Measurements from ENCODE around the gene HAUS7. TPM values are rescaled to one million over a fixed set of nuclear protein-coding genes. Genes with fewer than 3 reads are reported as not detected.

HAUS7 gene
- total RNA-seq, 1 experiment from 2014 or later, result 28.9 TPM

DNA sequence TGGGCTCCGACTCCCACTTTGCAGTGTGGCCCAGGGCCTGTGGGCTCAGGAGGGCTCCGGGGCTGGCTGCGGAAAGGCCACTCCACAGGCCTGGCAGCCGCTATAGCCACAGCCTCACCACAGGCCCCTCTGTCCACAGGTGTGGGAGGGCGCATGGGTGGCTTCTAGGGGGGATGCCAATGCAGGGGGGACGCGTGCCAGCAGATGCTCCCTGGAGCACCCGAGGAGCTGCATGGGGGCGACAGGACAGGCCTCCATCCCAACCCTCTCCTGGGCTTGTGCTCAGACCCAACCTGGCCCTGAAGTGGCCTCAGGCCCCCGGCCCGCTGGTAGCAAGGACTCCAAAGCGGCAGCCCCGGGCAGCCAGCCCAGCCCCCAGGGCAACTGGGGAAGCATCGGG, 32.4 kb upstream of the HAUS7 start:
- Histone ChIP-seq H3K9me2 (ENCODE audit: insufficient read depth) (no peaks in the 10 kb centered on the region), H3K4me1 (ENCODE audit: control insufficient read depth in 1 of 2, insufficient read depth in 2 of 2, low read length in 2 of 2) (peaks cover 0 to 2% of the 10 kb centered on the region in 2 experiments; a peak in 1 of 4 replicates), H4K20me1 (ENCODE audit: insufficient read depth) (no peaks in the 10 kb centered on the region), H3K9ac (ENCODE audit: low read length) (no peak overlapping the region), H3K27me3 (ENCODE audit: insufficient read depth, low read length) (no peaks in the 10 kb centered on the region), H3K4me3 (replicated peaks in 1 of 2; ENCODE audit: low read depth in 1 of 2, low read length in 2 of 2) (no peak overlapping the region), H3K9me3 (ENCODE audit: control insufficient read depth in 1 of 2, insufficient read depth in 1 of 2, low read depth in 1 of 2, low read length in 2 of 2) (no peaks in the 10 kb centered on the region), H3K27ac (ENCODE audit: low read depth, low read length) (no peak overlapping the region), H2AFZ (ENCODE audit: low read depth, low read length, poor library complexity, severe bottlenecking) (no peak overlapping the region), H3K79me2 (ENCODE audit: insufficient read depth, low read length) (no peaks in the 10 kb centered on the region), H3K36me3 (ENCODE audit: control insufficient read depth in 1 of 2, insufficient read depth in 2 of 2, low read length in 2 of 2) (no peaks in the 10 kb centered on the region), H3K4me2 (ENCODE audit: low read length) (no peak overlapping the region)
- DNase-seq (ENCODE audit: low read depth, low spot score) (no peak), ATAC-seq (no peak)
- TF ChIP-seq, protein P1, sequence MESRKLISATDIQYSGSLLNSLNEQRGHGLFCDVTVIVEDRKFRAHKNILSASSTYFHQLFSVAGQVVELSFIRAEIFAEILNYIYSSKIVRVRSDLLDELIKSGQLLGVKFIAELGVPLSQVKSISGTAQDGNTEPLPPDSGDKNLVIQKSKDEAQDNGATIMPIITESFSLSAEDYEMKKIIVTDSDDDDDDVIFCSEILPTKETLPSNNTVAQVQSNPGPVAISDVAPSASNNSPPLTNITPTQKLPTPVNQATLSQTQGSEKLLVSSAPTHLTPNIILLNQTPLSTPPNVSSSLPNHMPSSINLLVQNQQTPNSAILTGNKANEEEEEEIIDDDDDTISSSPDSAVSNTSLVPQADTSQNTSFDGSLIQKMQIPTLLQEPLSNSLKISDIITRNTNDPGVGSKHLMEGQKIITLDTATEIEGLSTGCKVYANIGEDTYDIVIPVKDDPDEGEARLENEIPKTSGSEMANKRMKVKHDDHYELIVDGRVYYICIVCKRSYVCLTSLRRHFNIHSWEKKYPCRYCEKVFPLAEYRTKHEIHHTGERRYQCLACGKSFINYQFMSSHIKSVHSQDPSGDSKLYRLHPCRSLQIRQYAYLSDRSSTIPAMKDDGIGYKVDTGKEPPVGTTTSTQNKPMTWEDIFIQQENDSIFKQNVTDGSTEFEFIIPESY (IDR thresholded peaks at IDR 0.05; ENCODE audit: extremely low read depth, insufficient replicate concordance, low read length), result no peak
- no peak for TF ChIP-seq POLR2A (IDR thresholded peaks at IDR 0.05; ENCODE audit: borderline replicate concordance, extremely low read depth, insufficient read depth, insufficient read length)
- no peak for TF ChIP-seq CEBPB (IDR thresholded peaks at IDR 0.05; ENCODE audit: low read depth)
- intact Hi-C loops (cut with micrococcal nuclease), result loop anchor here (10.0 kb wide), 1 partner anchor 468 kb away; no protein-coding TSS in a partner anchor
- ChIA-PET CTCF (no interaction called here), RAD21 (ENCODE audit: low non-redundant PET in 1 of 2, low total read pairs in 2 of 2, uncharacterized antibody in 2 of 2, unreplicated experiment in 2 of 2) (no interaction called here), POLR2A (no interaction called here)
- BruUV-seq (replicated peaks), result no TSS peak

DNA sequence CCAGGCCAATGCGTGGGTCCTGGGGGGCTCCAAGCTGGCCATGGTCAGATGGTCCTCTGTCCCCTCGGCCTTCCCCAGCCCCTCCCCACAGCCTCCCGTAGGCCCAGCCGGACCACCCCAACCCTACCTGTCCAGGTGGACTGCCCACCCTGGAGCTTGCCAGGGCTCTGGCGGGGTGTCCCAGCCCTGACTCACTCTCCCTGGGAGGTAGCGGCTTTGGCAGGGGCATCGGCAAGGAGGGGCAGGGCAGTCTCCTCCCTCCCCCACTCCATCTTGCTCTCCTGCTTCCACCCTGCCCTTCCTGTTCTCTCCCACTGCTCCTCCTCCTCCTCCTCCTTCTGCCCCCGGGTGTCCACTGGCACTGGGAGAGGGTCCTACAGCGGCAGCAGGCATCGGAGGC, 31.8 kb upstream of the HAUS7 start:
- Histone ChIP-seq H3K9ac (ENCODE audit: low read length) (no peak overlapping the region), H3K9me3 (ENCODE audit: control insufficient read depth in 1 of 2, insufficient read depth in 1 of 2, low read depth in 1 of 2, low read length in 2 of 2) (no peaks in the 10 kb centered on the region), H3K4me2 (ENCODE audit: low read length) (no peak overlapping the region), H3K9me2 (ENCODE audit: insufficient read depth) (no peaks in the 10 kb centered on the region), H3K79me2 (ENCODE audit: insufficient read depth, low read length) (no peaks in the 10 kb centered on the region), H4K20me1 (ENCODE audit: insufficient read depth) (no peaks in the 10 kb centered on the region), H3K36me3 (ENCODE audit: control insufficient read depth in 1 of 2, insufficient read depth in 2 of 2, low read length in 2 of 2) (no peaks in the 10 kb centered on the region), H3K27ac (ENCODE audit: low read depth, low read length) (no peak overlapping the region), H3K4me1 (ENCODE audit: control insufficient read depth in 1 of 2, insufficient read depth in 2 of 2, low read length in 2 of 2) (no peaks in the 10 kb centered on the region), H3K27me3 (ENCODE audit: insufficient read depth, low read length) (no peaks in the 10 kb centered on the region), H3K4me3 (replicated peaks in 1 of 2; ENCODE audit: low read depth in 1 of 2, low read length in 2 of 2) (no peak overlapping the region), H2AFZ (ENCODE audit: low read depth, low read length, poor library complexity, severe bottlenecking) (no peak overlapping the region)
- BruUV-seq (replicated peaks), result no TSS peak
- RAD21 ChIA-PET (ENCODE audit: low non-redundant PET in 1 of 2, low total read pairs in 2 of 2, uncharacterized antibody in 2 of 2, unreplicated experiment in 2 of 2), result no interaction called here
- intact Hi-C loops (cut with micrococcal nuclease), result loop anchor here (10.0 kb wide), 1 partner anchor 467 kb away; no protein-coding TSS in a partner anchor
- POLR2A ChIA-PET, result no interaction called here
- no peak for DNase-seq (ENCODE audit: low read depth, low spot score)
- CTCF ChIA-PET, result no interaction called here
- TF ChIP-seq EZH2 (IDR thresholded peaks at IDR 0.05), result no peak
- ATAC-seq, result no peak

Data from HCT116 (cell line).